ENCODE measurements around the gene EIF4EBP2. TPM values are rescaled to one million over a fixed set of nuclear protein-coding genes. Genes with fewer than 3 reads are reported as not detected.

Gene EIF4EBP2
- total RNA-seq (2014; rRNA removed; shearing (Covaris generic)): 14.3 and 14.5 TPM in 2 replicates
- 18.2 and 22.6 TPM in 2 replicates for polyA plus RNA-seq (2015; cell fraction: cytosol; rRNA removed)
- 10.0 and 10.7 TPM in 2 replicates for polyA plus RNA-seq (2015; cell fraction: nucleus; rRNA removed)

DNA sequence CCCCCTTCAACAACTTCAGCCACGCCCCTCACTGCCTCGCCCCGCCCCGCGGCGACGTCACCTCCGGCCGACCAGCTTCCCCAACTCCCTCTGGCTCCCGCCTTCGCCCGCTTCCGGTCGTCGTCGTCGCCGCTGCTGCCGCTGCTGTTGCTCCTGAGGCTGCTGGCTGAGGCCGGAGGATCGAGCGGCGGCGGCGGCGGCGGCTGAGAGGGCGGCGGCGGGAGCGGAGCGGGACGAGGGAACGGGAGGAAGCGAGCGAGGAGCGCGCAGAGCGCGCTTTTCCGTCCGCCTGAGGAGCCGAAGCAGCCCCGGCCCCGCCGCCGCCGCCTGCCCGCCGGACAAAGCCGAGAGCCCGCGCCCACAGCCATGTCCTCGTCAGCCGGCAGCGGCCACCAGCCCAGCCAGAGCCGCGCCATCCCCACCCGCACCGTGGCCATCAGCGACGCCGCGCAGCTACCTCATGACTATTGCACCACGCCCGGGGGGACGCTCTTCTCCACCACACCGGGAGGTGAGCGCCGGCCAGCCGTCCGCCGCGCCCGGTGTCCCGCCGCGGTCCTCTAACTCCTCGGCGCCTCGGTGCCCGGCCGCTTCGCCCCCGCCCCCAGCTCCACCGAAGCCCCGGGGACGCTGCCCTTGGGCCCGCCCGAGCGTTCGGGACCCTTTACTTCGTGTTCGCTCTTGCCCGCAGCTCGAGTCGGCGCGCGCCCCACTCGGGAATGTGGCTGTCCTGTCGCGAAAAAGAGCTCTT, at the start of gene EIF4EBP2:
Gene EIF4EBP2, plus strand, starts transcription at position 110 of the 751 bp plus-strand sequence. Its CDS starts 257 bp downstream, at position 367.
- in situ Hi-C loops (cut with HindIII; ENCODE audit: low pct_unique_long_range_greater_than_20kb, low sequenced_read_pairs): no loop called here
- DNase-seq (ENCODE audit: low read depth, low spot score): peak; percentile 92

- no peak for DNase-seq (ENCODE audit: low read depth, low spot score)
- in situ Hi-C loops (cut with HindIII; ENCODE audit: low pct_unique_long_range_greater_than_20kb, low sequenced_read_pairs): no loop called here
These were observed 49.4 kb upstream of the EIF4EBP2 start for GRCh38 chr10:70354556-70354955.

GRCh38 chr10:70355051-70356021, 48.6 kb upstream of the EIF4EBP2 start:
- in situ Hi-C loops (cut with HindIII; ENCODE audit: low pct_unique_long_range_greater_than_20kb, low sequenced_read_pairs): no loop called here
- no peak for DNase-seq (ENCODE audit: low read depth, low spot score)

DNA sequence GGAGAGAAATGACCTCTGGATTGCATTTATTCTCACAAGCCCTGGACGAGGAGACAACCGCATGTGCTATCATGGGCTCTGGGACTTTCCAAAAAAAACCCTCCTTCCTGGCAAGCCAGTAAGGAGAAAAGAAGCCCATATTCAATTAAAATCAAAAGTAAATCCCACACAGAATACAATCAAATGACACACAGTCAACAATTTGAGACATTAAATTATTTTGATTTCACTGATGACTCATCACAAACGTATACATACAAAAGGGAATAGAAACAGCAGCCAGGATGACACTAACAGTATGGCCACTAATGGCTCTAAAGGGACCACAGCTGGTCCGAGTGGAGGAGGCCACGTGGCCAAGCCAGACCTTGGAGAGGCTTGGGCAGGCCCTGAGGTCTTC, 46.4 kb upstream of the EIF4EBP2 start:
- DNase-seq (ENCODE audit: low read depth, low spot score): no peak
- in situ Hi-C loops (cut with HindIII; ENCODE audit: low pct_unique_long_range_greater_than_20kb, low sequenced_read_pairs): no loop called here

DNA sequence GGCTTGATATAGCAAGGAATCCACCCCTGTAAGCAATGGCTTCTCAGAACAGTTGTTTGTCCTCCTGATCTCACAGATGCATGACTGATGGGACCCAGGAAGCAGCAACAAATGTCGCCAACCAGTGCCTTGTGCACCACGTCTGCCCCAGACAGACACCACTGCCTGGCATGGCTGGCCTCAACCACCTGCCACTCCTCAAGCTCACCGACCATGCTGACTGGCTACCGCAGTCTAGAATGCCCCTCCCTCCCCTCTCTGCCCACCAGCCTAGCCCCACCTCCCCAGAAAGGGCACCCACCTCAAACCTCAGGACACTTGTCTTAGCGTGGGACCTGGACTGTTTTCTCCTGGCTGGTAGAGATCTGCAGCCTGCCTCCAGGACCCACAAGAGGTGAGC, 45.5 kb upstream of the EIF4EBP2 start:
- in situ Hi-C loops (cut with HindIII; ENCODE audit: low pct_unique_long_range_greater_than_20kb, low sequenced_read_pairs): no loop called here
- DNase-seq (ENCODE audit: low read depth, low spot score): no peak

GRCh38 chr10:70359017-70359550, 44.9 kb upstream of the EIF4EBP2 start:
- in situ Hi-C loops (cut with HindIII; ENCODE audit: low pct_unique_long_range_greater_than_20kb, low sequenced_read_pairs): no loop called here

GRCh38 chr10:70360215-70360614, 43.7 kb upstream of the EIF4EBP2 start:
- in situ Hi-C loops (cut with HindIII; ENCODE audit: low pct_unique_long_range_greater_than_20kb, low sequenced_read_pairs): no loop called here
- no peak for DNase-seq (ENCODE audit: low read depth, low spot score)

More at GRCh38 chr10:70359017-70359550, 44.9 kb upstream of the EIF4EBP2 start:
- no peak for DNase-seq (ENCODE audit: low read depth, low spot score)

DNA sequence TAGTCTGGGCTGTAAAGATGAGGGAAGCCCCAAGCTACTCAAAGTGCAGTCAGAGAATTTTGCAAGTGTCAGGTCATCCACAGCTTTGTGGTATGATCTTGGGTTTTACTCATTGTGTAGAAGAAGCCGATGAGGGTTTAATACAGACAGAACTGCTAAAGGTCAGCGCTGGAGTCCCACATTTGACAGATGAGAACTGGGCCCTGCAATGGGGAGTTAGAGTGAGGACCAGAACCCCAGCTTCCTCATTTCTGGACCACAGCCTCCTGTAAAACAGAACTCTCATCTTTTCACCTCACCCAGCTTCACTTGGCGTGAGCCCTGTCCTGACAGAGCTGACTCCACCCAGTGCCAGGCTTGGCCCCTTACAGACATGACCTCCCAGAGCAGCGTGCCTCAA, 41.6 kb upstream of the EIF4EBP2 start:
- DNase-seq (ENCODE audit: low read depth, low spot score): no peak
- in situ Hi-C loops (cut with HindIII; ENCODE audit: low pct_unique_long_range_greater_than_20kb, low sequenced_read_pairs): no loop called here

GRCh38 chr10:70363292-70363691, 40.7 kb upstream of the EIF4EBP2 start:
- in situ Hi-C loops (cut with HindIII; ENCODE audit: low pct_unique_long_range_greater_than_20kb, low sequenced_read_pairs): no loop called here
- no peak for DNase-seq (ENCODE audit: low read depth, low spot score)

GRCh38 chr10:70363971-70364771, 39.8 kb upstream of the EIF4EBP2 start:
- in situ Hi-C loops (cut with HindIII; ENCODE audit: low pct_unique_long_range_greater_than_20kb, low sequenced_read_pairs): no loop called here

GRCh38 chr10:70364772-70365091, 39.2 kb upstream of the EIF4EBP2 start:
- no peak for DNase-seq (ENCODE audit: low read depth, low spot score)
- in situ Hi-C loops (cut with HindIII; ENCODE audit: low pct_unique_long_range_greater_than_20kb, low sequenced_read_pairs): no loop called here

More at GRCh38 chr10:70363971-70364771, 39.8 kb upstream of the EIF4EBP2 start:
- DNase-seq (ENCODE audit: low read depth, low spot score): peak; percentile 85

DNA sequence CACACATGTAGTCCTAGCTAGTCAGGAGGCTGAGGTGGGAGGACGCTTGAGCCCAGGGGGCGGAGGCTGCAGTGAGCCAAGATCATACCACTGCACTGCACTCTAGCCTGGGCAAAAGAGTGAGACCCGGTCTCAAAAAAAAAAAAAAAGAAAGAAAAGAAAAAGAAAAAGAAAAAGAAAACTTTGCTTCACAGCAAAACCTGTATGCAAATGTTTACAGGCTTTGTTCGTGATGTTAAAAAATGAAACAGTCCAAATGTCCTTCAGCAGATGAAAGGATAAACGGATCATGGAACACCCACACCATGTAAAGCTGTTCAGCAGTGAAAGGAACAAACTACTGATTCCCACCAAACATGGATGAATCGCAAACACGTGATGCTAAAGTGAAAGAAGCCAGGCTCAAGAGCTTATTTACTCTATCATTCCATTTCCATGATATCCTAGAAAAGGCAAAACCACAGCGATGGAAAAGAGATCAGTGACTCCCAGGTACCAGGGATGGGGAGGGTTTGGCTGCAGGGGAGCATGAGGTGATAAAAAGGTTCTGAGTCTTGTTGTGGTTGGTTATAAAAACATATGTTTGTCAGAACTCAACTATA, 36.6 kb upstream of the EIF4EBP2 start:
- in situ Hi-C loops (cut with HindIII; ENCODE audit: low pct_unique_long_range_greater_than_20kb, low sequenced_read_pairs): no loop called here
- DNase-seq (ENCODE audit: low read depth, low spot score): no peak

- DNase-seq (ENCODE audit: low read depth, low spot score): no peak
- in situ Hi-C loops (cut with HindIII; ENCODE audit: low pct_unique_long_range_greater_than_20kb, low sequenced_read_pairs): no loop called here
These were observed 35.0 kb upstream of the EIF4EBP2 start for GRCh38 chr10:70368774-70369482.

DNA sequence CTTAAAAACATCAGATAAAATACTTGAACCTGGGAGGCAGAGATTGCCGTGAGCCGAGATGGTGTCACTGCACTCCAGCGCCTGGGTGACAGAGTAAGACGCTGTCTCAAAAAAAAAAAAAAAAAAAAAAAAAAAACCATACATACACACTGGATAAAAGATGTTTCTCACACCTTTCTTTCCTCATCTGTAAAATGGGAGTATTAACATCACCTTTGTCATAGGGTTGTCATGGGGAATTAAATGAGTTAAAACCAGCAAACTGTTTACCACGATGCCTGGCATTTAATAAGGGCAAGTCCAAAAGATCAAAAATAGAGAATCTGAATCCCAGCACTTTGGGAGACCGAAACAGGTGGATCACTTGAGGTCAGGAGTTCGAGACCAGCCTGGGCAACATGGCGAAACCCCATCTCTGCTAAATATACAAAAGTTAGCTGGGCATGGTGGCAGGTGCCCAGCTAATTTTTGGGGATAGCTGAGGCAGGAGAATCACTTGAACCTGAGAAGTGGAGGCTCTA, 34.4 kb upstream of the EIF4EBP2 start:
- in situ Hi-C loops (cut with HindIII; ENCODE audit: low pct_unique_long_range_greater_than_20kb, low sequenced_read_pairs): no loop called here
- no peak for DNase-seq (ENCODE audit: low read depth, low spot score)

GRCh38 chr10:70370766-70371165, 33.2 kb upstream of the EIF4EBP2 start:
- in situ Hi-C loops (cut with HindIII; ENCODE audit: low pct_unique_long_range_greater_than_20kb, low sequenced_read_pairs): no loop called here
- DNase-seq (ENCODE audit: low read depth, low spot score): no peak

DNA sequence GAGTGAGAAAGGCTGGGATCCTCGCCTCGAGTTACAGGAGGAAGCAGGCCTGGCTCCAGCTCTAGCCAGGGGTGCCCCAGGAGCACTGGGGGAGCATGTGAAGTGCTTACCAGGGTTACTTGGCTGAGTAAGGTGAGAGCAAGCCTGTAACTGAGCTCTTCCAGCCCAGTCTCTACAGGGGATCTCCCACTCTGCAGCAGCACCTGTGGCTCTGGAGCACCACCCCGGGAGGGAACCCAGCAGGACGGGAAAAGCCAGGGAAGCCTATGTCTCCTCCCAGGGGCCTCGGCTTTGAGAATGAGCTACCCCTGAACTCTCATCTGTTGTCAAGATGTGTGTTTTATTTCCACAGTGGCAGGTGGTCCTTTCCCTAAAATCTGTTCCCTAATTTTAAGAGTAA, 32.1 kb upstream of the EIF4EBP2 start:
- in situ Hi-C loops (cut with HindIII; ENCODE audit: low pct_unique_long_range_greater_than_20kb, low sequenced_read_pairs): no loop called here
- DNase-seq (ENCODE audit: low read depth, low spot score): no peak

All from SK-MEL-5 (cell line).